SH-SY5Y (cell line): ENCODE measurements around the gene FYN.

Experiments used
- GATA2 ChIP-seq: IDR thresholded peaks from 2 replicates; pipeline ENCODE4 v1.6.1; 2011; ENCODE audit warnings: mild to moderate bottlenecking, low read depth, low read length
- GATA3 ChIP-seq: IDR thresholded peaks from 2 replicates; pipeline ENCODE4 v1.6.1; 2011; ENCODE audit warnings: low read depth, mild to moderate bottlenecking, low read length, moderate library complexity

DNA sequence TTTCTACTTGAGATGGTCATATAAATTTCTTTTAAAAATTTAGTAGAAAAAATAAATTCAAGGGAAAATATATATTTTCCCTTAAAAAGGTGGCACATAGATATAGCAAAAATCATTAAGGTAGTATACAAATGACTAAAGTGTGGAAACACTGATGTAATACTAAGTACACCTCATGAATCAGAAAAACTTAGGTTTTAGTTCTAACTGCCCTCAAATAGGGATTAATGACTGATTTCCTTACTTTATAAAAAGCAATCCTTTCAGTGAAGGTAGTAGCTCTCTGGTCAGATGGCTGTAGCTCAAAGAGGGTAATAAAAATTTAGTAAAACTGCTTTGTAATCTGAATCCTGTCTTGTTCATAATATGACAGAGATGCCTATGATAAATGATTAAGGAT lies 63.5 kb downstream of the FYN start:
- TF ChIP-seq GATA3 = no peak
- TF ChIP-seq GATA2 = no peak
